Measurements from ENCODE around the gene ZBTB38.

GRCh38 chr3:141384575-141384974, 16.3 kb downstream of the ZBTB38 start:
- TF ChIP-seq, protein P1, sequence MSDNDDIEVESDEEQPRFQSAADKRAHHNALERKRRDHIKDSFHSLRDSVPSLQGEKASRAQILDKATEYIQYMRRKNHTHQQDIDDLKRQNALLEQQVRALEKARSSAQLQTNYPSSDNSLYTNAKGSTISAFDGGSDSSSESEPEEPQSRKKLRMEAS (IDR thresholded peaks at IDR 0.05; ENCODE audit: insufficient read depth, insufficient read length) = no peak
- TF ChIP-seq, protein P2, sequence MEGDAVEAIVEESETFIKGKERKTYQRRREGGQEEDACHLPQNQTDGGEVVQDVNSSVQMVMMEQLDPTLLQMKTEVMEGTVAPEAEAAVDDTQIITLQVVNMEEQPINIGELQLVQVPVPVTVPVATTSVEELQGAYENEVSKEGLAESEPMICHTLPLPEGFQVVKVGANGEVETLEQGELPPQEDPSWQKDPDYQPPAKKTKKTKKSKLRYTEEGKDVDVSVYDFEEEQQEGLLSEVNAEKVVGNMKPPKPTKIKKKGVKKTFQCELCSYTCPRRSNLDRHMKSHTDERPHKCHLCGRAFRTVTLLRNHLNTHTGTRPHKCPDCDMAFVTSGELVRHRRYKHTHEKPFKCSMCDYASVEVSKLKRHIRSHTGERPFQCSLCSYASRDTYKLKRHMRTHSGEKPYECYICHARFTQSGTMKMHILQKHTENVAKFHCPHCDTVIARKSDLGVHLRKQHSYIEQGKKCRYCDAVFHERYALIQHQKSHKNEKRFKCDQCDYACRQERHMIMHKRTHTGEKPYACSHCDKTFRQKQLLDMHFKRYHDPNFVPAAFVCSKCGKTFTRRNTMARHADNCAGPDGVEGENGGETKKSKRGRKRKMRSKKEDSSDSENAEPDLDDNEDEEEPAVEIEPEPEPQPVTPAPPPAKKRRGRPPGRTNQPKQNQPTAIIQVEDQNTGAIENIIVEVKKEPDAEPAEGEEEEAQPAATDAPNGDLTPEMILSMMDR (IDR thresholded peaks at IDR 0.05; ENCODE audit: extremely low read depth in 1 of 2, insufficient read depth in 1 of 2, low read depth in 1 of 2, low read length in 2 of 2) = no peak
- TF ChIP-seq POLR2A (IDR thresholded peaks at IDR 0.05; ENCODE audit: low read depth, low read length) (no peak), POLR2AphosphoS5 (IDR thresholded peaks at IDR 0.05; ENCODE audit: insufficient read depth, low read depth, low read length) (no peak), EZH2 (IDR thresholded peaks at IDR 0.05; ENCODE audit: borderline replicate concordance, low read depth, low read length, severe bottlenecking) (no peak), FOS (IDR thresholded peaks at IDR 0.05; ENCODE audit: borderline replicate concordance, insufficient read depth, low read length) (no peak), MYC (IDR thresholded peaks at IDR 0.05; ENCODE audit: low read depth, low read length) (no peak), JUN (IDR thresholded peaks at IDR 0.05; ENCODE audit: borderline replicate concordance, insufficient read depth, insufficient read length, low read depth) (no peak), GATA2 (IDR thresholded peaks at IDR 0.05; ENCODE audit: insufficient read depth, insufficient read length, low read depth, low read length) (no peak)

All from endothelial cell of umbilical vein (primary cell).